Measurements from ENCODE around the gene PSMA3.

Gene PSMA3

DNA sequence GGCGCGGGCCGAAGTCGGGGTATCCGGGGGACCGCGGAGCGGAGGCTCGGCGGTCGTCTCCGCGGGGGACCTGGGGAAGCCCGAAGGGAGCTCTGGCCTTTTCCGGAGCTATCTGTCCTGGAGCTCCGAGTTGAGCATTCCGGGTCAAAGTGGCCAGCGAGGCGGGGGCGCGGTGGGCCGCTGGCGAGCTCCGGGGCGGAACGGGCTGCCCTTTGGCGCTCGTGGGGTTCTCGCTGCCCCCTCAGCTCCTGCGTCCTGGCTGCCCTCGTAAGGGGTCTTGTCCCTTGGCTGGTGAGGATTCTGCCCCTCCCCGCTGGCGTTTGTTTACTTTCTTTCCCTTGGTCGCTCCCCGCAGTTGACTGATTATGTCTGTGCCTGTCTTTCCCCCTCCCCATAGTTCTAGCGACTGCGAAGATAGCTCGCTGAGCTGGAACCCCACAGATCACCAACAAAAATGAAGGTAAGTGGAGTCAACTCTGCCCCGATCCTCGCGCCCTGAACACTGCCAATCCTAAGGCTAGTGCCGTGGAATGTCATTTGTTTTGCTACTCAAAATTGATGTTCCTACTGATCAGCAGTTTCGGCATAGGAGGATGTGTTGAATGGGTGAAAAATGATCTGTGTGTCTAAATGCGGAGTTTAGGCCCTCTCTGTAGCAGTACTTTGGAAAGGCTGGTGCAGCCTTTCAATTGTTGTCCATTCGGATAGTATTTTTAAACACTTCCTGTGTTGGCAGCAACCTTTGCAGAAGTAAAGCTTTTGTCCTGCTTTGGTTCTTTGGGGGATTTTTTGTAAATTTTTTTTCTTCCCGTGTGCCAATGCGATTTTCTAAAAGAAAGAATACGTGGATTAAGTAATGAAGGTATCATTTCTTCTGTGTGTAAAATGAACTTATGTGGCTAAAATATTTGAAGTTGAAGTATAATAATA lies 55.0 kb downstream of the PSMA3 start:
- peak; percentile 23 to 54 for DNase-seq

DNA sequence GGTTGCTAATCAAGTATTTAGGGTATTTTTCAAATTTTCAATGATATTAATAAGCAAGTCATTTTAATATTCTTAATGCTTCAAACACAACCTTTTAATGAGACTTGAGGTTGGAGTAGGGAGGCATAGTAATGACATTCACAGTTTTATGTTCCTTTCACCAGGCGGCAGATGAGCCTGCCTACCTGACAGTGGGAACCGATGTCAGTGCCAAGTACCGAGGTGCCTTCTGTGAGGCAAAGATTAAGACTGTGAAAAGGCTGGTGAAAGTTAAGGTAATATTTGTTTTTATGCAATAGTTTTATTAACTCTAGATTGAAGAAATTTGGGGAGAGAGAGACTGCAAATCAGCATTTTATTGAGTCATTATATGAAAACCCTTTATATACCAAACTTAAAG lies 56.8 kb downstream of the PSMA3 start:
- DNase-seq, result no peak

DNA sequence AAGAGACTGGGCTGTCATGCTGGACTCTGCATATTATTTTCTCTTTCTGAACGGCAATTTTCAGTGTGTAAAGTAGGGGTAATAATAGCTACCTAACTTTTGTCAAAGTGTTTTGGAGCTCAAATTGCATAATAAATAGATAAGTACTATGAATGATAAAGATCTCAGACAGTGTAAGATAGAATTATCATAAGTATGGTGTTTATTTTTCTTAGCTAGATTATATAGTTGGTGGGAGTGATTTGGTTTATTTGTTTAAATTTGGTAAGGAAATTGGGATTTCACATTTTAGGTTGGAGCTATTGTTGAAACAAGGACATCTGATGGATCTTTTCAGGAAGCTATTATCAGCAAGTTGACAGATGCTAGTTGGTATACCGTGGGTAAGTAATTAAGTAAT lies 61.1 kb downstream of the PSMA3 start:
- no peak for DNase-seq

DNA sequence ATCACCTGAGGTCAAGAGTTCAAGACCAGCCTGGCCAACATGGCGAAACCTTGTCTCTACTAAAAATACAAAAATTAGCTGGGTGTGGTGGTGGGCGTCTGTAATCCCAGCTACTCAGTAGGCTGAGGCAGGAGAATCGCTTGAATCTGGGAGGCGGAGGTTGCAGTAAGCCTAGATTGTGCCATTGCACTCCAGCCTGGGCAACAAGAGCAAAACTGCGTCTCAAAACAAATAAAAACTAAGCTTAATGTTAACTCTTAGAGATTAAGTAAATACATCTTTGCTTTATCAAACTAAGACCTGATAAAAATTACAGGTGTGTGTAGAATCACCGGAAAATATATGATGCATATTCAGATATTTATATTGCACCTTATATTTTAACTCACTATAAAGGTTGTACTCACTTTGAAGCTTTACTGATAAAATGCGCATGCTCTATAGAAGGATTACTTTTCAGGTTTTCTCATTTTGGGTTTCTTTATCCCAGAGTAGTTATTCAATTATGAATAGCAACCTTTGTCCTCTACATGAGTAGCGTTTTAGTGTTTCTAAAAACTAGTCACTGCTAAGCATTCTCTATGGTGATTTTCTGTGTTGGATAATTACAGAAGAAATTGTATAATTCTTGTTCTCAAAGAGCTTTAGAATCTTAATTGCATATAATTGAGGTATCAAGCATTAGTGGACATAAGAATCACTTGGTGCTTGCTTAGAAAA lies 63.1 kb downstream of the PSMA3 start:
- DNase-seq, result no peak

DNA sequence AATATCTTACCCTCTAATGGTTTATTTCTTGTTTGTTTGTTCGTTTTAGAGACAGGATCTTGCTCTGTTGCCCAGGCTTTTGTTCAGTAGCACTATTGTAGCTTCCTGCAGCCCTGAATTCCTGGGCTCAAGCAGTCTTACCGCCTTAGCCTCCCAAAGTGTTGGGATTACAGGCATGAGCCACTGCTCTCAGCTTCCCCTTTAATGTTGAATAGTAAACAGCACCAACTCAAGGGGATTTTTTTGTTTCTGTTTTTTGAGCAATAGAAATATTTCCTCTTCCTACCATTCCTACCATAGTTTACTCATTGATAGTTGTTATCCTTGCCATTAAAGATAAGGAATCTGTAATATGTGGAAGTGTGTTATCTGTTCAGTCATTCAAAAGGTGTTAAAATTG lies 64.4 kb downstream of the PSMA3 start:
- DNase-seq, result no peak

DNA sequence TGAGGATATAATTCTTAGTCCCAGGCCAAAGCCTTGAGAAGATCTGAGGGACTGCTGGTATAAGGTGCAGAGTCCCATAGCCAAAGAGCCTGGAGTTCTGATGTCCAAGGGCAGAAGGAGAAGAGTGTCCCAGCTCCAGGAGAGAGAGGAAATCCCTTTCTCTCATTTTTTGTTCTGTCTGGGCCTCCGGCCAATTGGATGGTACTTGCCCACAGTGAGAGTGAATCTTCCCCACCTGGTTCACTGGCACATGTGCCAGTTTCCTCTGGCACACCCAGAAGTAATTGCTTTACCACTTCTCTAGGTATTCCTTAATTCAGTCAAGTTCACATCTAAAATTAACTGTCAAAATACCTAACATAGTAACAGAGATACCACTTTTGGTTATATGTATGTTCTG lies 69.1 kb downstream of the PSMA3 start:
- DNase-seq, result no peak

DNA sequence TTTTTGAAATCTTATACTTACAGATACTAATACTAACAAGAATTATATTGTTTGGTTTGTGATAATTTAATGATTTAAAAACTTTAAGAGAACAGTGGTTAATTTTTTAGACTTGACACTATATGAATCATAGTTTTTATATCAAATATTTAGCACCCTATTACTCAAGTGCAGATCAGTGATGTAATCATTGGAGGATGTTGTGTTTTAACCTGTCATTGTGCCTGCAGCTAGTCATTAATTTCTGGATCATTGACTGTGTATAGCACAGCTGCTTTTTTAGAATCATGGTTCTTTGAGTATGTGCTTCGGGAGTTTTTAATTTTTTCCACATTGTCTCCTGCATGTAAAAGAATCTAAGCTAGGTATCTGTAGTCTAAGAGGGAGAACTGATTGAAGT lies 71.0 kb downstream of the PSMA3 start:
- no peak for DNase-seq
